RCC 7860 (cell line): Measurements from ENCODE around the gene TSHZ2.
A peak's percentile ranks its signal among the peaks of the same experiment; 100 is the strongest.
"Not testable (repeated sequence)": the region's sequence is repeated elsewhere in the genome, so short reads cannot be mapped to it uniquely, and the experiment has no call there.

Source experiments
- DNase-seq: peaks from one replicate; pipeline ENCODE4 v3.0.0-alpha.2; 2015; ENCODE audit warnings: low spot score
- FAIRE-seq: peaks from 2 replicates; lab custom pipeline; 2012; peaks lifted over from hg19 to GRCh38; lab: Jason Lieb, UNC

TSHZ2 gene

DNA sequence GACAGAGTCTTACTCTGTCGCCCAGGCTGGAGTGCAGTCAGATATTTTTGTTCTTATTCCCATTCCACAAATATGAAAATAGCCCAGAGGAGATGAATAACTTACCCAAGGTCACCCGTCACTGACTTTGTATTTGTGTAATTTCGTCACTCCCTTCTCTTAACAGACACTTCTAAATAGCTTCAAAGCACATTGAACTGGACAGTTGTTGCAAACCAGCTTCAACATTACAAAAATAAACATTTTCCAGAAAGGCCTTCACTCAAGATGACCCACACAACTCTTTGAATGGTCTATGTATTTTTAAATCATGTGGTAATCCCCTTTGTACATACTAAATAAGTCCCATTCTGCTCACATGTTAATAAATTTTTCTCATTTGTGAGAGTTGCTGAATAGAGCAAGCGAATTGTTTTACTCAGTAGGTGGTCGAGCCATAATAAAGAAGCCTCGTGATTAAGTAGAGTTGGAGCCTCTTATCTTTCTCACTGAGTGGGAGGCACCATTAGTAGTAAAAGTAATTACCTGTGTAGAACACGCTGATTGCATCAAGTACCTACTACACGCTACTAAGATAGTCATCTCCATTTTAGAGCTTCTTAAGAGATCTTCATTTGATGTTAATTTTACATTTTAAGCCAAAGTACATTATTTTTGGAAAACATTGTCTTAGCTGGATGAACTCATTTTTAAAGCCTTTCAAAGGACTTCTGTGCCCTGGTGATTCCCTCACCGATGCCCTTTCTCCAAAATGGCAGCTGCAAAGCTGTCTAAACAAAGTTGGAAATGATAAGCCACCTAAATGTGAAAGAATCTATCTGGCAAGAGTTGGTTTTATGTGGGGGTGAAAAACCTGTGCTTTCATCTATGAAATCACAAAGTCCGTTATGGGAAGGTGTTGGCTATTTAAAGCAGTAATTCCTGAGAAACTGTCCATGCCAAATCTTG is 110.0 kb downstream of the TSHZ2 start:
- FAIRE-seq, result no peak
- no peak for DNase-seq

DNA sequence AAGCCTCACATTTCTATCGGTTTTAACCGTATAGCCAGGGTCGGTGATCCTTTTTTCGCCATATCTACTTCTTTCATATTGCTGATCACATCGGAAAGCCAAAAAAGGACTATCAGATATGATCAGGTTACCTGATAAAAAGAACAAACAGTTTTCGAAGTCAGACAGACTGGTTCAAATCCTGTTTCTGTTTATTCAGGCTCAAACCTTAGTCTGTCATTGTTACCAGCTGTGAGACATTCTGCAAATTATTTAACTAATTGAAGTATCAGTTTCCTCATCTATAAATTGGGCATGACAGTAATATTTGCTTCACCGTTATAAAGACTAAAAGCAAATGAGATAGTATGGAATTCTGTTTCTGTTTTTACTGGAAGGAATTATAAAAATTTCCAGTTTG is 111.3 kb downstream of the TSHZ2 start:
- DNase-seq, result no peak
- FAIRE-seq, result no peak

DNA sequence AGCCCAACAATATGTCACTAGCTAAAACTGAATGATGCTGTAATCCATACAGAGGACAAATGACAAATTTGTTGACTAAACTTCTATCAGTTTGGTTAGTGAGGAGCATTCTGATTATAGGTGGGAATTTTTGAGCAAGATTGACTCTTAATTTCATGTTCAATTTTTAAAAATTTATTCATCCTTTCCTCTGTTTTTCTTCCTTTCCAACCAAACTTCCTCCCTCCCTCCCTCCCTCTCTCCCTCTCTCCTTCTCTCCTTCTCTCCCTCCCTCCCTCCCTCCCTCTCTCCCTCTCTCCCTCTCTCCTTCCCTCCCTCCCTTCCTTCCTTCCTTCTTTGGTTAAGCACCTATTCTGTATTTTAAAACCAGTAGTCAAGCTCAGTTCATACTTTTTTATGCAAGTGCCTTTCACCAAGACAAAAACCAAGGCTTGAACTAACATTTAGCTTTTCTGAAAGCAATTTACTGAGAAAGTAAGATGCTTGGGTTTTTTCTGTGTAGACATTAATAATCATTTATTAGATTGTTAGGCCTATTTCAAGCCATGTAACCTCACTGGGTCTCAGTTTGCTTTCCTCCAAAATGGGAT is 112.3 kb downstream of the TSHZ2 start:
- no peak for FAIRE-seq
- no peak for DNase-seq

DNA sequence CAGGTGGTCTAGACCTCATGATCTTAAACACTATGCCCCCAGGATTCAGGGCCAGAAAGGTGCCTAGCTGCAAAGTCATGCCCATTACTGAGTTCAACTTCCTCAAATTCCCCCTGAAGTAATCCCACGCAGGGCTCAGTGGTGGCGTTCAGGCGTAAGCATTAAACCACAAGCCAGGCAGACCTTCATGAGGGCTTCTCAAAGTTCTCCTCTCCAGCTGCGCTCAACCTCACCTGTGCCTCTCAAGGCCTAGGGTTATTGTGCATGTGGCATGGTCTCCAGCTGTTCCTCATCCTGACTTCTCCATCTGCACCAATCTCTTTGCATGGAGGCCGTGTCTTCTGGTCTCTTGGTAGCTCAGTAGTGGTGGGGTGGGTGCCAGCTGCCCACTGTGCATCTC is 113.6 kb downstream of the TSHZ2 start:
- no peak for DNase-seq
- FAIRE-seq, result no peak

DNA sequence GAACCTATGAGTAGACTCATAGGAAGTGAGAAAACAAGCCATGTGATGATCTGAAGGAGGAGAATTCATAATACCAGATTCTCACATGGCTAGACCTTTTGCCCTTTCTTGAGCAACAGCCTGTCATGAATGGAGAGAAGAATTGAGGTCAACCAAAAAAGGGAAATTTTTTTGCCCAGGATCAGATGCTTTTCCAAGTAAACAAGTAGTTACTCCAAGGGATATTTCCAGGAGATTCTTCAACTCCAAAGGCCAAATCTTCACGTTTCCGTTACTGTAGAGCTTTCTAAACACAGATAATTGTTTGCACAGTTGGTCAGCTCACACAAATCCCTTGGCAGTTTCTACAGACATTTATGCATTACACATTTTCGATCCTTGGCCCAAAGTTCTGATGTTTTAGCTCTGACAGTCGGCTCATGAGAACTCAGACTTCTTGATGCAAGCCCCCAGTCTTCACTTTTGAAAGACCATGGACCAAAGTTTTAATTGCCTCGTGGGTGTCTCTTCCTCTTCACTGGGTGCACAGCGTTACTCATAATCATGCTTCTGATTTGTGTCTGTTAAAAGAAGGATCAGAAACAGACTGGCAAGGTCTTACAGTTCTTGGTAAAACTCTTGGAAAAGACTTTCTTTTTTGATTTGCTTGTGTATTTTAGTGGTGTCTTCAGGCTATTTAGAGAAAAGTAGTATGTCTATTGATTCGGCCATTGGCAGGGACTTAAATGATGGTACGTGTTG is 115.0 kb downstream of the TSHZ2 start:
- DNase-seq (no peak), FAIRE-seq (no peak)

DNA sequence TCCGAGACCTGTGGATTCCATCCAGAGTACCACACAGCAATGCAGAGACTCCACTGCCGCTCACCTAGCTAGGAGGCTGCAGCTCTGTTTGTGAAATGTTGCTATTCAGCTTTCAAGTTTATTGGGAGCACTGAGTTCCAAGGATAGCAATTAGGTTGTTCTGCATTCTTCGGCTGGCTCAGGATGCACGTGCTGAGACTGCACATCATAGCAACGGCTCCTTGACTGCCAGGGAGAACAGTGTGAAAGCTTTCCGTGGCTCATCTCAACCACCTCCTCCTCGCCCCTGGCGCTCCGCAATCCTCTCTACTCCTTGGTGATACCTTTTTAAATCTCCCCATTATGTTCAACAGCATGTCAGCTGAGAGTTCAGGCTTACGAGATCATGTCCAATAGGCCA is 116.6 kb downstream of the TSHZ2 start:
- FAIRE-seq, result no peak
- no peak for DNase-seq

DNA sequence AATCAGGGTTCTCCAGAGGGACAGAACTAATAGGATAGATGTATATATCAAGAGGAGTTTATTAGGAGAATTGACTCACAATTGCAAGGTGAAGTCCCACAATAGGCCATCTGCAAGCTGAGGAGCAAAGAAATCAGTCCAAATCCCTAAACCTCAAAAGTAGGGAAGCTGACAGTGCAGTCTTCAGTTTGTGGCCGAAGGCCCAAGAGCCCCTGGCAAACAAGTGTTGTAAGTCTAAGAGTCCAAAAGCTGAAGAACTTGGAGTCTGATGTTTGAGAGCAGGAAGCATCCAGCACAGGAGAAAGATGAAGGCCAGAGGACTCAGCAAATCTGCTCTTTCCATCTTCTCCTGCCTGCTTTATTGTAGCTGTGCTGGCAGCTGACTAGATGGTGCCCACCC is 117.7 kb downstream of the TSHZ2 start:
- FAIRE-seq, result not testable (repeated sequence)

DNA sequence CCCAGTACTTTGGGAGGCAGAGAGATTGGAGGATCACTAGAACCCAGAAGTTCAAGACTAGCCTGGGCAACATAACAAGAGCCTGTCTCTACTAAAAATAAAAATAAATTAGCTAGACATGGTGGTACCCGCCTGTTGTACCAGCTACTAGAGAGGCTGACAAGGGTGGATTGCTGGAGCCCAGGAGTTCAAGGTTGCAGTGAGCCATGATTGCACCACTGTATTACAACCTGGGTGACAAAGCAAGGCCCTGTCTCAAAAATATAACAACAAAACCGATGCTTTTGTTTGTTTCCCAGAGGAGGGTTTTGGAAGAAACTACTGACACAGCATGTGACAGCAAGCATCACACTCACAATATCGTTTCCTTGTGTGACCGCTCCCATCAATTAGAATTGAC is 119.6 kb downstream of the TSHZ2 start:
- no peak for DNase-seq
- FAIRE-seq, result no peak

More for the DNA sequence above, 117.7 kb downstream of the TSHZ2 start:
- not testable (repeated sequence) for DNase-seq

DNA sequence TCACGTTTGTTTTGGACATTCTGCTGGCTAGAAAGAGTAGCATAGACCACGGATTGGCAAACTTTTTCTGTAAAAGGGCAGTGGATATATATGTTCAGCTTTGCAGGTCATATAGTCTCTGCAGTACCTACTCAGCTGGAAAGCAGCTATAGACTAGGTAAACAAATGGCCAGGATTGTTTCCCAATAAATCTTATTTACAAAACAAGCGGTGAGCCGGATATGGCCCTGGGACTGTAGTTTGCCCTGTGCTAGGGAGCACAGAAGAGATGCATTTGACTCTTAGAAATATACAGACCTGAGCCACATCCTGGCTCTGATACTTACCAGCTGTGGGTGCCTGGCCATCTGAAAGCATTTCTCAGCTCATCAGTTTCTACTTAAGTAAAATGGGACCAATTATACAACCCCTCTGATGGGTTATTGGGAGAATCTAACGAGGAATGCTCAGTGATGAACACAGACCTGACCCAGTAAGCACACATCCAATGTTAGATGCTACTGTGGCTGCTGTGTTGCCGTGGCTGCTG is 120.7 kb downstream of the TSHZ2 start:
- DNase-seq, result no peak
- no peak for FAIRE-seq

DNA sequence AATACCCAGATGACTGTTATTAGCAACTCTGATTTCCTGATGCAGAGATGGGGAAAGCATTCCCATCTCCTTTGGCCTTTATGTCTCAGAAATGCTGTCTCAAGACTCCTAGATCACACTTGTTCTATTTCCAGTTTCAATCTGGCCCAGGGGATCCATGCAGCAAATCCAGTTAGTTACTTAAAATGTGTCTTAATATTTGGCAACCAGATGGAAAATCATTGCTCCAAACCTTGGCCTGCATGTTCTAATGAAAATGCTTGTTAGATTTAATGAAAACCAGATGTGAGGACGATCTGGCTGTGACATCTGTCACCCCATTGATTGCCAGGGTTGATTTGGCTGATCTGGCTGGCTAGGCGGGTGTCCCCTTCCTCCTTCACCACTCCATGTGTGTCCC is 125.2 kb downstream of the TSHZ2 start:
- DNase-seq (no peak), FAIRE-seq (no peak)

DNA sequence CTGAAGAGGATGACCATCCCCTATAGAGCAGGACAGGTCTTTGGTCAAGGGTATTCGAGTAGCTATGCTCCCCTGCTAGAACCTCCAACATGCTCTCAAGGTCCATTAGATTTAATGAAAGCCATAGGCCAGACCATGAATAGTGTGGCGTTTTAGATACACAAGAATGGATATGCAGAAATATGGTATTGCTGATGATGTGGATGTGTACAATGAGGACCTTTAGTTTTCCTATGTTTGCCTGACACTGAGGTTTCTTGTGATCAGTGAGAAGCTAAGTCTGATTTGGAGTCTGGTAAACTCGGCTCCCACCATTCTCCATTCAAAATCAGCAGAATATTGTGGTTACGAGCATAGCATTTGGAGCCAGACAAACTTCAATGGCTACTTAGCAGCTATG is 125.6 kb downstream of the TSHZ2 start:
- FAIRE-seq (no peak), DNase-seq (no peak)

DNA sequence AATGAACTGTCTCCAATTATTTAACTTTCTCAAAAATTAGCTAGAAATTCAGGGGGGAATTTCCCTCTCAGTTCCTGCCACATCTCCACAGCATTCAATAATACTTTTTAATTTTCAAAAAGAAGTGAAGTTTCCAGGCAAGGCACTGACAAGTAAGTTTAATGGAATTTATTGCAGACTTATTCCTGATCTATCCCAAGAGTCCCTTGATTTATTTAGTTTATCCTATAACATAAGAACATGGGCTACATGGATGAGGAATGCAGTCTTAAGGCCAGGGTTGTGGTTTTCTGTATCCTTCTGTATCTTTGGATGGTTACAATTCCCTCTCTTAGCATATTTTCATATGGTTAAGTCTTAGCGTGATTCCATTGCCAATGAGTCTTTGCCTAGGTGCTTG is 126.5 kb downstream of the TSHZ2 start:
- FAIRE-seq, result no peak
- no peak for DNase-seq

DNA sequence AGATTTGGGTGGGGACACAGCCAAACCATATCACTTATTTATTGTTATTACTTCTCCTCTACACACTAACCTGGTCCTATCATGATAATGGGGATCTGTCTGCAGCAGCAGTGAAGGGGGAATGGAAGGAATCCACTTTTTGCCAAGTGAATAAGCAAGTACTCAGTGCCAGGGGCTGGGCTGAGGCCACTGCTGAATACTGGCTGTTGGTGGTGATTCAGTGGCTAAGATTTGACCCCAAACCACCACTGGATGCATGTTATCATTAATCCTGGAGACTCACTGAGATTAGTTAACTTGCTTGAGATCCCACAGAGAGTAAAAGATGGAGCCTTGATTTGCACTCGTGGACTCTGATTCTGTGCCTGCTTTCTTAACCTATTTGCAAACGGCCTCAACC is 127.7 kb downstream of the TSHZ2 start:
- FAIRE-seq (no peak), DNase-seq (no peak)

DNA sequence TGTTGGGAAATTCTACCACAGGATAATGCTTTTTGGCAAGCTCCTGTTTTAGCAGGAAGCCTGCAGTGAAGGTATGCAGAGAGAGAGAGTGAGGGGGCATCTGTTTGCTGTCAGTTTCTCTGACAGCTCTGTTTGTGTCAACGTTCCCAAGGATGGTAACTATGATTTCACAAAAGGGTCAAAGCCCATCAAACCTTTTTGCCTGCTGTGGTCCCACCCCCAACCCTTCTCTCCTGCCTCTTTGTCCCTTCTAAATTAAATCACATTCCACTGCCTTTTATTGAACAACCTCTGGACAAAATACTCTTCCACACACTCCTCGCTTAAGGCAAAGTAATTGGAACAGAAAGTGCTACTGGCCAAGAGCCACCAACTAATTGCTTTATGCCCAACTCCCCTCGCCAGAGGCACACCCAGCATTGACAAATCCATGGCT is 128.3 kb downstream of the TSHZ2 start:
- DNase-seq, result no peak
- FAIRE-seq, result no peak

DNA sequence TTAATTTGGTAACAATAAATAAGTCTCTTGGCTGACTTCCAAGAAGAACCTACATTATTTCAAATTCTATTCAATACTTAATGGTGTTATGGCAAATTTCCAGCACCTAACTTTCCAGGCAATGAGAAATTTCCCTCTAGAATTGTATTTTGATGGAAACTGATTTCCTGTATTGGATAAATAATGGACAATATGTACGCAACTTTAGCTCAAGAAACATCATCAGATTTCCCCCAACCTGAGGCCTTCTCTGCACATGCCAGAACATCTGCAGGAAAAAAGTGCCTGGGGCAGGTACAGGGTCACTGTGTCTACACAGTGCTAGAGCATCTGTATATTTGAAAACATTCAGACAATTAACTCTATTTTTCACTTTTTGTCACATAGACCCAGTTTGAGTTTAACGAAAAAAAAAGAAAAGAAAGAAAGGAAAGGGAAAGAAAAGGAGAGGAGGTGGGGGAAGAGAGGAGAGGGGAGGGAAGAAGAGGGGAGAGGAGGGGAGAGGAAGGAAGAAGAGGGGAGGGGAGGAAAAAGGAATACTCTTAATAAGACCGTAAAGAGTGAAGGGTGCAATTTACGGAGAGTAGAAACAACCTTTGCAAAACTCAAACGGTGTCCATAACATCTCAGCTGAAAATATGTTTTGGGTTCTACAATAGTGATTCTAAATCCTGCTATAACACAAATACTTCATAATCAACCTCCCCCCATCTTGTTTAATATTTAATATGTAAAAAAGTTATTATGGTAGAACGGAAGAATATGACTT is 130.0 kb downstream of the TSHZ2 start:
- no peak for DNase-seq
- no peak for FAIRE-seq

DNA sequence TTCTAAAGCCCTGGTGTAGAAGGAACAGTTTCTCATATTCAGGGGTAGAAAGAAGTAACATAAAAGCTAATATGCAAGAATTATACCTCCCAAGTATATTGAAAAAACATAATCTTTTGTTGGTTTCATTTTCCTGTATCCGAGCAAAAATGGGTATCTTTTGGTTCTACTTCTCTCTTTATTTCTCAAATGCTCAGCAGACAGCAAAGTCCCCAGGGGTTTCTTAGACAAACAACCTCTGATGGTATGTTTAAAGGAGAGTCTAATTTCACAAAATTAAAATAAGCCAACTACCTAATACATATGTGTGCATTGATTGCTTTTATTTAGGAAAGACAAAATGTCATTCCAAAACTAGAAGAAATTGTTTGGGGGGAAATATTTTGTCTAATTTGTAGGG is 131.0 kb downstream of the TSHZ2 start:
- FAIRE-seq (no peak), DNase-seq (no peak)

DNA sequence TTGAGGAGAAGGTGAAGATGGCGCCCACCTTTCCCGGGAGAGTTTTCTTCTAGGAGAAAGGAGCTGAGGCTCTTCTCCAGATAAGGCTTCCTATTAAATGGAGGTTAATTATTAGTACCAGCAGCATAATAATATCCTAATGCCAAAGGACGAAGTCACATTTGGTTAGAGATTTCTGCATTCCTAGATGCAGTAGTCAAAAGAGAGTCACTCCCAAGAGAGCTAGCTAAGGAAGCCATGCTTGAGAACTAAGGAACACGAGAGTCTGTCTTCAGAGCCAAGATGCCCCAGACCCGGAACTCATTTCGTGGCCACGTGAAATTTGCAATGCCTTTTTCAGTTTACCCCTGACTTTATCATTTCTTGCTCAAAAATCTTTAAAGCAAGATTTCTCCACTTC is 132.7 kb downstream of the TSHZ2 start:
- peak; percentile 28 for DNase-seq
- FAIRE-seq, result no peak

DNA sequence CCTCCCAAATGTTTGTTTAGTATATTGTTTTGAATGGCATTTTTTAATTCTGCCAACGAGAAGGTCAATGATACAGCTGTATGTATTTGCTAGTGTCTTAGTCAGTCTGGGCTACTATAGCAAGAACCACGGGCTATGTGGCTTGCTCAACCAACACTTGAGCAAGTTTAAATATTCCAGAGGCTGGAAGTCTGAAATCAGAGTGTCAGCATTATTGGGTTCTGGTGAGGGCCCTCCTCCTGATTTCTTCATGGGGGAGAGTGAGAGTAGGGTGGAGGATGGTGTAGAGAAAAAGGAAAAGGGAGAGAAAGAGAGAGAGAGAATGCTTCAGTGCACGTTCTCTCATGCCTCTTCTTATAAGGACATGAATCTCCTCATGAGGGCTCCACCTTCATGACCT is 144.6 kb downstream of the TSHZ2 start:
- FAIRE-seq (no peak), DNase-seq (no peak)

DNA sequence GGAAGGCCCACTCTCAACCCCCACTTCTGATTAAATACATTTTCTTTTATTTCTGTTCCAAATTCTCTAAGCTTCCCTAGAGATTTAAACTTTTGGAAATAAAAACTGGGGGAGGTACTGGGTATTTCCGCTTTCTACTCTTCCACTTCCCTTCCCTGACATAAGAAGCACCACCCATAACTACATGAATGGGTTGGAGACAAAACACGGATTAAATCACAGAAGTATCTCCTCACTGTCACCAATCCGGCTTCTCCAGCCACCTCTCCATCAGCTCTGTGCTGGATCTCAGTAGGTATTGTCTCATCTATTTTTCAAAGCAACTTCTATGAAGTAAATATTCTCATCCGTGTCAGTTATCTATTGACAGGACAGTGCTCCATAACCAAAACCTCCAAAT is 150.7 kb downstream of the TSHZ2 start:
- FAIRE-seq (no peak), DNase-seq (no peak)

DNA sequence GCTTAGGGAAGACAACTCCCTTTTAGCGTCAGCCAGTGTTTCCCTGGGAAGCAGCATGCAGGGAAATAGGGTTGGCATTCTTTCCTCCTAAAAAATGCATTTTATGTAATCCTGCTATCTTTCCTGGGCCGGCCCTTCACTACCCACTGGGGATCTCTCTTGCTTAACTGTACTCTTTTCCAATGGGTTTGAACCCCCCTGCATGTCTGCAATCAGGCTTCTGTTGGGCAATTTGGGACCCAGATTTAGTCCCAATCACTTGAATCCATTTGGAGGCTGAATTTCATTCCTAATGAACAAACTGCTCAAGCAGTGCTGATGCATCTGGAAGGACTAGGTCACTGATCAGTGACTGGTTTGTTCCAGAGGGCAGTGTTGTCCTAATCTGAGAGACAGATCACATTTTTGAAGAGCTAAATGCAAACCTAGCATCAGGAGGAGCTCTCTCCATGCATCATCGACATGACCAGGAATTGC is 152.0 kb downstream of the TSHZ2 start:
- DNase-seq (no peak), FAIRE-seq (no peak)

DNA sequence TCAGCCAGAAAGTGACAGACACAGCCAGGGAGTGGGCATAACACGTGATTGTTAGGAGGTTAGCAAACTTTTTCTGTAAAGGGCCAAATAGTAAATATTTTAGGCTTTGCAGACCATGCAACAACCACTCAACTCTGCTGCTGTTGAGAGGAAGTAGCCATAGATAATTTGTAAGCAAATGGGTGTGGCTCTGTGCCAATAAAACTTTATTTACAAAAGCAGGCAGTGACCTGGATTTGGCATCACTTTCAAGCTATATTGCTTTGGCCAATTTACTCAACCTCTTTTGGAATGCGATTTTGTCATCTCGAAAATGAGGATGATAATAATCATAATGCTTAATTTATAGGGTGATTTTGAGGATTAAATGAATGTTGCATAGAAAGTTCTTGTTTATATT is 152.6 kb downstream of the TSHZ2 start:
- DNase-seq, result no peak
- FAIRE-seq, result no peak
